ENCODE results near the gene CASK.

- TF ChIP-seq CTCF (IDR thresholded peaks at IDR 0.05; ENCODE audit: low read depth, low read length): no peak
- TF ChIP-seq POLR2A (IDR thresholded peaks at IDR 0.05; ENCODE audit: extremely low read depth, insufficient read length): no peak
- no peak for TF ChIP-seq MAX (IDR thresholded peaks at IDR 0.05; ENCODE audit: low read depth, low read length)
- no peak for TF ChIP-seq MYC (IDR thresholded peaks at IDR 0.05; ENCODE audit: low read depth, low read length)
Measured at GRCh38 chrX:41482154-41482850, 441.1 kb downstream of the CASK start.
